ENCODE measurements around the gene FUS. TPM values are rescaled to one million over a fixed set of nuclear protein-coding genes. Genes with fewer than 3 reads are reported as not detected.

The FUS gene
- total and polyA plus RNA-seq, 9 of the 15 experiments (the other 6 are each of a cell fraction or from before 2014, with no cell fraction given) = 43.9 to 575 (median 87.2) TPM

GRCh38 chr16:31179747-31180459 is at the start of gene FUS (continued):
- TF ChIP-seq BRF1 (IDR thresholded peaks at IDR 0.05; ENCODE audit: borderline replicate concordance, extremely low read depth, insufficient read length) = no peak
- no peak for TF ChIP-seq SNAPC5 (CRISPR knock-in tag; IDR thresholded peaks at IDR 0.05)
- no peak for TF ChIP-seq DEAF1 (CRISPR knock-in tag; IDR thresholded peaks at IDR 0.05)
- TF ChIP-seq HMG20A (CRISPR knock-in tag; conservative IDR thresholded peaks at IDR 0.05) = no peak
- no peak for TF ChIP-seq BMI1 (IDR thresholded peaks at IDR 0.05; ENCODE audit: low read length)
- TF ChIP-seq TAF15 (IDR thresholded peaks at IDR 0.05; ENCODE audit: low read depth, low read length) = no peak
- TF ChIP-seq EGR1 (conservative IDR thresholded peaks at IDR 0.05) = peak; percentile 100
- TF ChIP-seq KDM2B (CRISPR knock-in tag; IDR thresholded peaks at IDR 0.05) = peak; percentile 44; the same call in 1 of the 2 replicates
- no peak for TF ChIP-seq ILK (tag; IDR thresholded peaks at IDR 0.05; ENCODE audit: borderline replicate concordance, low read depth)
- TF ChIP-seq GTF3C2 (IDR thresholded peaks at IDR 0.05; ENCODE audit: borderline replicate concordance, extremely low read depth, insufficient read length) = no peak
- TF ChIP-seq CREM (IDR thresholded peaks at IDR 0.05; ENCODE audit: low read depth) = peak; percentile 78
- TF ChIP-seq MAX (CRISPR knock-in tag; IDR thresholded peaks at IDR 0.05) = no peak; the same call in 1 of the 2 replicates
- no peak for TF ChIP-seq ZNF445 (CRISPR knock-in tag; IDR thresholded peaks at IDR 0.05; ENCODE audit: low read depth)
- TF ChIP-seq MCM7 (IDR thresholded peaks at IDR 0.05) = no peak
- TF ChIP-seq ATF4 (CRISPR knock-in tag; IDR thresholded peaks at IDR 0.05) = no peak
- TF ChIP-seq KLF10 (CRISPR knock-in tag; IDR thresholded peaks at IDR 0.05) = no peak
- TF ChIP-seq CBX5 (IDR thresholded peaks at IDR 0.05; ENCODE audit: borderline replicate concordance, low read depth) = 0 out of 2 replicates have a peak, but pooled peaks have one; percentile 20
- peak in 1 of 2 experiments; percentile 79; a peak in 2 of 4 replicates for TF ChIP-seq TRIM24 (IDR thresholded peaks at IDR 0.05)
- no peak for TF ChIP-seq ZNF311 (CRISPR knock-in tag; IDR thresholded peaks at IDR 0.05)
- no peak; the same call in 1 of the 2 replicates for TF ChIP-seq ZNF41 (CRISPR knock-in tag; conservative IDR thresholded peaks at IDR 0.05)
- TF ChIP-seq TAF9B (IDR thresholded peaks at IDR 0.05; ENCODE audit: partially characterized antibody) = peak; percentile 99
- TF ChIP-seq FOXJ2 (tag; IDR thresholded peaks at IDR 0.05) = peak; percentile 66; the same call in 1 of the 2 replicates
